Skeletal muscle tissue (tissue), 4 donors: ENCODE measurements around the gene EPB41L5. TPM values are rescaled to one million over a fixed set of nuclear protein-coding genes. Genes with fewer than 3 reads are reported as not detected.
"Not testable (repeated sequence)": the region's sequence is repeated elsewhere in the genome, so short reads cannot be mapped to it uniquely, and the experiment has no call there.

Experiments
- H3K27ac ChIP-seq: one replicate; pipeline ENCODE4 v1.7.0; 2013; ENCODE audit warnings: mild to moderate bottlenecking, low read depth, low read length, inconsistent platforms
- H3K27me3 ChIP-seq, 3 donors: one replicate each; pipeline ENCODE4 v1.7.0; 2013; ENCODE audit warnings: low read length in 3 of 3; ENCODE audit not compliant: control insufficient read depth in 3 of 3, insufficient read depth in 3 of 3
- H3K36me3 ChIP-seq, 3 donors: one replicate each; pipeline ENCODE4 v1.7.0; 2013; ENCODE audit warnings: low read length in 3 of 3; ENCODE audit not compliant: control insufficient read depth in 3 of 3, insufficient read depth in 3 of 3
- H3K4me1 ChIP-seq, 3 donors: one replicate each; pipeline ENCODE4 v1.7.0; 2013; ENCODE audit warnings: low read length in 3 of 3, mild to moderate bottlenecking in 3 of 3; ENCODE audit not compliant: control insufficient read depth in 3 of 3, insufficient read depth in 3 of 3
- H3K4me3 ChIP-seq, 3 donors: one replicate each; pipeline ENCODE4 v1.7.0; 2013; ENCODE audit warnings: low read length in 3 of 3
- H3K9ac ChIP-seq, 3 donors: one replicate each; pipeline ENCODE4 v1.7.0; 2013; ENCODE audit warnings: low read length in 3 of 3, mild to moderate bottlenecking in 3 of 3, moderate library complexity in 2 of 3, low read depth in 1 of 3
- H3K9me3 ChIP-seq, 3 donors: one replicate each; pipeline ENCODE4 v1.7.0; 2013; ENCODE audit warnings: low read length in 3 of 3; ENCODE audit not compliant: control insufficient read depth in 3 of 3
- total RNA-seq: library from RNA; depleted of rRNA; stranded (reverse); fragments of >200 nt; gene quantifications from one replicate; pipeline ENCODE4 v1.2.3, GENCODE V29; 2014
- donor health status: Osteomylitis.

The EPB41L5 gene
- total RNA-seq, 1 donor from 2014 or later: 49.6 TPM

- H3K27ac ChIP-seq: no peak overlapping the region
- no peaks in the 10 kb centered on the region for H3K27me3 ChIP-seq
- no peak overlapping the region for H3K4me3 ChIP-seq
- H3K36me3 ChIP-seq: peaks cover 0 to 19% (median 6%) of the 10 kb centered on the region in 3 donors
- H3K4me1 ChIP-seq: no peaks in the 10 kb centered on the region
- H3K9ac ChIP-seq: no peak overlapping the region
- H3K9me3 ChIP-seq: peaks cover 0 to 2% (median 0%) of the 10 kb centered on the region in 3 donors
Observed at GRCh38 chr2:120150040-120150482, 137.2 kb downstream of the EPB41L5 start.

- Histone ChIP-seq H3K27ac (no peak overlapping the region), H3K9me3 (peaks cover 0 to 4% (median 3%) of the 10 kb centered on the region in 3 donors), H3K36me3 (peaks cover 4 to 10% (median 5%) of the 10 kb centered on the region in 3 donors), H3K9ac (no peak overlapping the region), H3K4me1 (no peaks in the 10 kb centered on the region), H3K27me3 (no peaks in the 10 kb centered on the region), H3K4me3 (no peak overlapping the region)
Observed at GRCh38 chr2:120155308-120155707, 142.4 kb downstream of the EPB41L5 start.

- H3K36me3 ChIP-seq: peaks cover 4 to 10% (median 5%) of the 10 kb centered on the region in 3 donors
- H3K9me3 ChIP-seq, H3K27ac ChIP-seq, H3K4me3 ChIP-seq, H3K4me1 ChIP-seq, H3K9ac ChIP-seq, H3K27me3 ChIP-seq: not testable (repeated sequence)
Observed at GRCh38 chr2:120158658-120159057, 145.8 kb downstream of the EPB41L5 start.

- H3K27me3 ChIP-seq: no peaks in the 10 kb centered on the region
- H3K9ac ChIP-seq: no peak overlapping the region
- no peak overlapping the region for H3K27ac ChIP-seq
- H3K36me3 ChIP-seq: peaks cover 1 to 4% (median 3%) of the 10 kb centered on the region in 3 donors
- H3K9me3 ChIP-seq: no peaks in the 10 kb centered on the region
- no peak overlapping the region for H3K4me3 ChIP-seq
- no peaks in the 10 kb centered on the region for H3K4me1 ChIP-seq
Observed at GRCh38 chr2:120161190-120161589, 148.3 kb downstream of the EPB41L5 start.

- Histone ChIP-seq H3K36me3 (peaks cover 0 to 4% (median 3%) of the 10 kb centered on the region in 3 donors), H3K4me1 (no peaks in the 10 kb centered on the region), H3K9ac (no peak overlapping the region), H3K9me3 (no peaks in the 10 kb centered on the region), H3K27ac (no peak overlapping the region), H3K27me3 (no peaks in the 10 kb centered on the region), H3K4me3 (no peak overlapping the region)
Observed at GRCh38 chr2:120162716-120163115, 149.8 kb downstream of the EPB41L5 start.

GRCh38 chr2:120167272-120167671, 154.4 kb downstream of the EPB41L5 start:
- Histone ChIP-seq H3K9me3 (peaks cover 0 to 2% (median 0%) of the 10 kb centered on the region in 3 donors), H3K36me3 (peaks cover 4 to 12% (median 7%) of the 10 kb centered on the region in 3 donors), H3K27ac (no peak overlapping the region), H3K27me3 (no peaks in the 10 kb centered on the region), H3K4me1 (no peaks in the 10 kb centered on the region), H3K9ac (no peak overlapping the region), H3K4me3 (no peak overlapping the region)

- Histone ChIP-seq H3K36me3 (peaks cover 4 to 12% (median 7%) of the 10 kb centered on the region in 3 donors), H3K27me3 (no peaks in the 10 kb centered on the region), H3K4me1 (no peaks in the 10 kb centered on the region), H3K4me3 (no peak overlapping the region), H3K27ac (no peak overlapping the region), H3K9ac (no peak overlapping the region), H3K9me3 (peaks cover 0 to 2% (median 0%) of the 10 kb centered on the region in 3 donors)
Observed at GRCh38 chr2:120169020-120169419, 156.1 kb downstream of the EPB41L5 start.

GRCh38 chr2:120174963-120175581, 162.2 kb downstream of the EPB41L5 start:
- H3K4me1 ChIP-seq: peaks cover 9 to 18% (median 14%) of the 10 kb centered on the region in 3 donors
- peaks cover 0 to 3% (median 0%) of the 10 kb centered on the region in 3 donors for H3K36me3 ChIP-seq
- no peak overlapping the region for H3K27ac ChIP-seq
- H3K27me3 ChIP-seq: no peaks in the 10 kb centered on the region
- peak overlapping the region in 1 of 3 donors; percentile 8 for H3K4me3 ChIP-seq
- no peaks in the 10 kb centered on the region for H3K9me3 ChIP-seq
- peak overlapping the region in 2 of 3 donors; percentile 4 to 42 for H3K9ac ChIP-seq

- Histone ChIP-seq H3K36me3 (no peaks in the 10 kb centered on the region), H3K9ac (peak overlapping the region in 1 of 3 donors; percentile 16), H3K27me3 (no peaks in the 10 kb centered on the region), H3K9me3 (no peaks in the 10 kb centered on the region), H3K27ac (no peak overlapping the region), H3K4me3 (no peak overlapping the region), H3K4me1 (peaks cover 9 to 18% (median 14%) of the 10 kb centered on the region in 3 donors)
Observed at GRCh38 chr2:120176526-120176925, 163.6 kb downstream of the EPB41L5 start.

GRCh38 chr2:120177001-120177621, 164.2 kb downstream of the EPB41L5 start:
- Histone ChIP-seq H3K27me3 (no peaks in the 10 kb centered on the region), H3K4me1 (peaks cover 9 to 18% (median 14%) of the 10 kb centered on the region in 3 donors), H3K9ac (peak overlapping the region in 1 of 3 donors; percentile 16), H3K9me3 (no peaks in the 10 kb centered on the region), H3K27ac (no peak overlapping the region), H3K4me3 (peak overlapping the region; percentile 11 to 17 (median 17)), H3K36me3 (no peaks in the 10 kb centered on the region)
